Adrenal gland (tissue), 5 donors: ENCODE measurements around the gene RAB6B.

Source experiments
- POLR2A ChIP-seq, 2 donors: fragments of 450-650 bp; IDR thresholded peaks; one replicate each; pipeline ENCODE4 v1.6.1; 2017; ENCODE audit warnings: antibody characterized with exemption in 2 of 2, mild to moderate bottlenecking in 2 of 2, moderate library complexity in 1 of 2
- TF ChIP-seq, protein P1 (sequence below), 6 experiments: fragments of 450-650 bp in 4 of 6; fragments of 200-600 bp in 2 of 6; sonication (generic) in 1 of 6; IDR thresholded peaks; 1 replicate in 5 of 6; 2 replicates in 1 of 6; pipeline versions ENCODE4 v1.5.1 to v1.8.0; 2016 to 2021; ENCODE audit warnings: antibody characterized with exemption in 6 of 6, mild to moderate bottlenecking in 2 of 6, moderate library complexity in 1 of 6
- donor health status: DM: no; HTN: no; CAD: no.

DNA sequence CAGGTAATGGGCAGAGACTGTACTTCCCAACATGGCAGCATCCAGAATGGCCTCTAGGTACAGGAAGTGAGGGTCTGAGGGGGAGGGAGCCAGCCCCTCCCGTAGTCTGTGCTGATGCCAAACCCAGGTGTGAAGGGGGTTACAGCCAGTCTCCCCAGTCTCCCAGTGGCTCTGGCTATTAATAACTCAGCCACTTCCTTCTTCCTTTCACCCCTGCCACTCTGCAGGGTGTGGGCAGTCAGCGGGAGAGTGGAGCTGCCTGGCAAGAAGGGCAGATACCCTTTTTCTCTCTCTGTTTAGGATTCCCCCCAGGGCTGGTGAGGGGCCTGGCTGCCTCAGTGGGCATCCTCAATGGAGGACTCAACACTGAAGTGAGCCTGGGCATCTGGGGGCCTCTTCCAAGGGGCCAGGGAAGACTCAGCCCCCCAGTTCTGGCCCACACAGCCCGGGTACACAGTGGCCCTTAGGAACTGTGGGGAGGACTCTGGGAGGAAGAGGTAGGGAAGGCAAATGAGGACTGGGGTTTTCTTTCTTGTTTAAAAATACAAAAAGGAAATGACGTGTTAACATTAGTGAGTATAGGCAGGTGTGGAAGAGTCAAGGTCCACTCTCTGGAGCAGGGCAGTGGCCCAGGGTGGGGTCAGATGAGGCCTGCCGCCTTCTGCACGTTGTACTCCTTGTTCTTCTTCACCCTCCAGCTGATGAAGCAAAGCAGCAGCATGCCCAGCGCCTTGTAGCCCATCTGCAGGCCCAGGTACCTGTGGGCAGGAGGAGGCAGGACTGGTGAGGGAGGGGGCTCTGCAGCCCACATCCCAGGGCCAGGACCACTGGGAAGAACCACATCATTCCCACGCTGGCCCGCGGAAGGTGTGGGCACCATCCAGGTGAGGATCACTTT lies 38.6 kb upstream of the RAB6B start:
- TF ChIP-seq, protein P1, sequence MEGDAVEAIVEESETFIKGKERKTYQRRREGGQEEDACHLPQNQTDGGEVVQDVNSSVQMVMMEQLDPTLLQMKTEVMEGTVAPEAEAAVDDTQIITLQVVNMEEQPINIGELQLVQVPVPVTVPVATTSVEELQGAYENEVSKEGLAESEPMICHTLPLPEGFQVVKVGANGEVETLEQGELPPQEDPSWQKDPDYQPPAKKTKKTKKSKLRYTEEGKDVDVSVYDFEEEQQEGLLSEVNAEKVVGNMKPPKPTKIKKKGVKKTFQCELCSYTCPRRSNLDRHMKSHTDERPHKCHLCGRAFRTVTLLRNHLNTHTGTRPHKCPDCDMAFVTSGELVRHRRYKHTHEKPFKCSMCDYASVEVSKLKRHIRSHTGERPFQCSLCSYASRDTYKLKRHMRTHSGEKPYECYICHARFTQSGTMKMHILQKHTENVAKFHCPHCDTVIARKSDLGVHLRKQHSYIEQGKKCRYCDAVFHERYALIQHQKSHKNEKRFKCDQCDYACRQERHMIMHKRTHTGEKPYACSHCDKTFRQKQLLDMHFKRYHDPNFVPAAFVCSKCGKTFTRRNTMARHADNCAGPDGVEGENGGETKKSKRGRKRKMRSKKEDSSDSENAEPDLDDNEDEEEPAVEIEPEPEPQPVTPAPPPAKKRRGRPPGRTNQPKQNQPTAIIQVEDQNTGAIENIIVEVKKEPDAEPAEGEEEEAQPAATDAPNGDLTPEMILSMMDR (IDR thresholded peaks at IDR 0.05), result no peak
- no peak for TF ChIP-seq POLR2A (IDR thresholded peaks at IDR 0.05)
